H1 (cell line): ENCODE results near the gene HS6ST3. TPM values are rescaled to one million over a fixed set of nuclear protein-coding genes. Genes with fewer than 3 reads are reported as not detected.

ENCODE experiments used
- CTCF ChIA-PET: fragments of 300-600 bp; sonication (Branson Sonifier 250); formaldehyde crosslinking; loops from one replicate; lab custom pipeline; 2021; ENCODE audit not compliant: partially characterized antibody; lab: Charles Lee
- POLR2A ChIA-PET: fragments of 300-600 bp; sonication (Branson Sonifier 250); formaldehyde crosslinking; loops from one replicate; lab custom pipeline; 2021; ENCODE audit warnings: inconsistent platforms; ENCODE audit not compliant: partially characterized antibody; lab: Charles Lee
- DNase-seq, 2 experiments: peaks; one replicate each; pipeline versions ENCODE4 v3.0.0 to v3.0.0-alpha.2; 2010 to 2022; ENCODE audit warnings: low spot score in 2 of 2, low read depth in 1 of 2, mixed read lengths in 1 of 2
- FAIRE-seq: peaks from 2 replicates; lab custom pipeline; 2011; peaks lifted over from hg19 to GRCh38; lab: Jason Lieb, UNC
- H2AFZ ChIP-seq: 2 replicates; pipeline ENCODE4 v1.8.1; 2012; ENCODE audit warnings: low read length, inconsistent platforms
- H2AK5ac ChIP-seq: 2 replicates; pipeline ENCODE4 v1.6.1; 2013; ENCODE audit warnings: low read depth, low read length
- H2BK120ac ChIP-seq: replicated peaks from 2 replicates; pipeline ENCODE3; 2013; ENCODE audit warnings: low read depth, low read length, inconsistent platforms
- H2BK12ac ChIP-seq: 2 replicates; pipeline ENCODE4 v1.6.1; 2013; ENCODE audit warnings: low read depth, low read length
- H2BK15ac ChIP-seq: 2 replicates; pipeline ENCODE4 v1.6.1; 2013; ENCODE audit warnings: low read length
- H2BK20ac ChIP-seq: 2 replicates; pipeline ENCODE4 v1.6.1; 2013; ENCODE audit warnings: low read length
- H2BK5ac ChIP-seq: 2 replicates; pipeline ENCODE4 v1.6.1; 2013; ENCODE audit warnings: low read depth, low read length
- H3K14ac ChIP-seq: 2 replicates; pipeline ENCODE4 v1.6.1; 2013; ENCODE audit warnings: inconsistent platforms; ENCODE audit not compliant: insufficient read length
- H3K18ac ChIP-seq: 2 replicates; pipeline ENCODE4 v1.6.1; 2013; ENCODE audit warnings: low read length; ENCODE audit errors: extremely low read depth
- H3K23ac ChIP-seq: 2 replicates; pipeline ENCODE4 v1.6.1; 2013; ENCODE audit warnings: inconsistent platforms; ENCODE audit not compliant: insufficient read length
- H3K23me2 ChIP-seq: 2 replicates; pipeline ENCODE4 v1.6.1; 2013; ENCODE audit warnings: low read depth, low read length
- H3K27ac ChIP-seq: 2 replicates; pipeline ENCODE4 v1.6.1; 2011; ENCODE audit warnings: low read depth, low read length, inconsistent platforms
- H3K27me3 ChIP-seq, 4 experiments: replicated peaks in 1 of 4; 1 replicate in 1 of 4; 2 replicates in 3 of 4; pipeline versions ENCODE4 v1.6.1 to v1.8.1; 2011 to 2013; ENCODE audit warnings: low read length in 3 of 4, mild to moderate bottlenecking in 3 of 4, inconsistent platforms in 2 of 4, mixed read lengths in 2 of 4, moderate library complexity in 1 of 4; ENCODE audit not compliant: control insufficient read depth in 3 of 4, insufficient read depth in 3 of 4; ENCODE audit errors: extremely low read depth in 1 of 4
- H3K36me3 ChIP-seq, 4 experiments: 2 replicates each; pipeline versions ENCODE4 v1.6.1 to v1.8.1; 2011 to 2013; ENCODE audit warnings: mild to moderate bottlenecking in 4 of 4, low read length in 3 of 4, moderate library complexity in 2 of 4, control low read depth in 1 of 4, inconsistent platforms in 1 of 4; ENCODE audit not compliant: insufficient read depth in 4 of 4, control insufficient read depth in 2 of 4
- H3K4ac ChIP-seq: replicated peaks from 2 replicates; pipeline ENCODE3; 2013; ENCODE audit warnings: low read length, low read depth, mixed read lengths, inconsistent platforms; ENCODE audit not compliant: insufficient read length
- H3K4me1 ChIP-seq, 4 experiments: replicated peaks in 1 of 4; 1 replicate in 1 of 4; 2 replicates in 3 of 4; pipeline versions ENCODE4 v1.6.1 to v1.8.1; 2011 to 2013; ENCODE audit warnings: low read length in 3 of 4, inconsistent platforms in 2 of 4, mixed read lengths in 1 of 4; ENCODE audit not compliant: insufficient read depth in 4 of 4, control insufficient read depth in 3 of 4
- H3K4me2 ChIP-seq, 2 experiments: 2 replicates each; pipeline versions ENCODE4 v1.6.1 to v1.8.1; 2011 to 2013; ENCODE audit warnings: low read depth in 2 of 2, low read length in 2 of 2, control low read depth in 1 of 2, inconsistent platforms in 1 of 2, mild to moderate bottlenecking in 1 of 2; ENCODE audit not compliant: insufficient read depth in 1 of 2
- H3K4me3 ChIP-seq, 4 experiments: fragments of 200-600, 300-600 bp in 1 of 4; sonication (generic), shearing (Covaris generic), sonication (Bioruptor Twin) in 1 of 4; 2 replicates each; pipeline versions ENCODE4 v1.5.1 to v1.8.1; 2011 to 2016; ENCODE audit warnings: low read length in 4 of 4, low read depth in 3 of 4, control low read depth in 2 of 4, inconsistent platforms in 2 of 4, mild to moderate bottlenecking in 2 of 4, mixed read lengths in 1 of 4, moderate library complexity in 1 of 4; ENCODE audit not compliant: insufficient read depth in 2 of 4; ENCODE audit errors: extremely low read depth in 1 of 4
- H3K56ac ChIP-seq: replicated peaks from 2 replicates; pipeline ENCODE3; 2013; ENCODE audit warnings: low read depth, mild to moderate bottlenecking, mixed read lengths, low read length, inconsistent platforms; ENCODE audit not compliant: insufficient read length
- H3K79me1 ChIP-seq: 2 replicates; pipeline ENCODE4 v1.6.1; 2013; ENCODE audit warnings: low read depth, low read length, control low read depth
- H3K79me2 ChIP-seq, 2 experiments: 2 replicates each; pipeline versions ENCODE4 v1.6.1 to v1.8.1; 2012 to 2013; ENCODE audit warnings: low read length in 2 of 2, mild to moderate bottlenecking in 2 of 2, inconsistent platforms in 1 of 2; ENCODE audit not compliant: insufficient read depth in 2 of 2, control insufficient read depth in 1 of 2
- H3K9ac ChIP-seq, 4 experiments: replicated peaks in 1 of 4; 1 replicate in 1 of 4; 2 replicates in 3 of 4; pipeline versions ENCODE4 v1.6.1 to v1.8.1; 2011 to 2013; ENCODE audit warnings: low read depth in 3 of 4, low read length in 3 of 4, control low read depth in 2 of 4, mild to moderate bottlenecking in 2 of 4, moderate library complexity in 2 of 4, inconsistent platforms in 1 of 4; ENCODE audit errors: extremely low read depth in 1 of 4
- H3K9me3 ChIP-seq, 2 experiments: 2 replicates each; pipeline versions ENCODE4 v1.6.1 to v1.8.1; 2012 to 2013; ENCODE audit warnings: mild to moderate bottlenecking in 2 of 2, moderate library complexity in 2 of 2, control low read depth in 1 of 2, inconsistent platforms in 1 of 2, low read depth in 1 of 2, low read length in 1 of 2, mixed read lengths in 1 of 2; ENCODE audit not compliant: insufficient read depth in 2 of 2
- H4K20me1 ChIP-seq, 2 experiments: replicated peaks in 1 of 2; 2 replicates each; pipeline versions ENCODE3 to v1.8.1; 2011 to 2013; ENCODE audit warnings: inconsistent platforms in 2 of 2, low read length in 2 of 2, mild to moderate bottlenecking in 1 of 2; ENCODE audit not compliant: insufficient read depth in 2 of 2, control insufficient read depth in 1 of 2
- H4K5ac ChIP-seq: 2 replicates; pipeline ENCODE4 v1.6.1; 2013; ENCODE audit warnings: low read length, low read depth, mixed read lengths, inconsistent platforms; ENCODE audit not compliant: insufficient read length
- H4K8ac ChIP-seq: 2 replicates; pipeline ENCODE4 v1.8.0; 2013; ENCODE audit warnings: mild to moderate bottlenecking, moderate library complexity, low read length, inconsistent platforms; ENCODE audit not compliant: insufficient read depth; ENCODE audit errors: extremely low read depth
- H4K91ac ChIP-seq: replicated peaks from 2 replicates; pipeline ENCODE3; 2013; ENCODE audit warnings: low read length, mixed read lengths, inconsistent platforms; ENCODE audit not compliant: insufficient read length
- ATF2 ChIP-seq: IDR thresholded peaks from 2 replicates; pipeline ENCODE4 v1.6.1; 2012; ENCODE audit warnings: low read length, inconsistent platforms
- CBX8 ChIP-seq: fragments of 300-800, 300-1000 bp; sonication (generic); IDR thresholded peaks from 2 replicates; pipeline ENCODE4 v1.7.1; 2016; ENCODE audit warnings: low read depth, low read length, borderline replicate concordance
- CHD2 ChIP-seq: IDR thresholded peaks from 2 replicates; pipeline ENCODE4 v1.6.1; 2012; ENCODE audit warnings: low read length, improper control_type of control experiment
- CTBP2 ChIP-seq: IDR thresholded peaks from 2 replicates; pipeline ENCODE4 v1.7.0; 2011; ENCODE audit warnings: borderline replicate concordance, mild to moderate bottlenecking, moderate library complexity, mixed read lengths, low read length; ENCODE audit not compliant: insufficient read depth, insufficient read length
- EP300 ChIP-seq, 2 experiments: IDR thresholded peaks; 1 replicate in 1 of 2; 2 replicates in 1 of 2; pipeline ENCODE4 v1.6.1; 2011 to 2012; ENCODE audit warnings: low read depth in 2 of 2, low read length in 2 of 2, mild to moderate bottlenecking in 2 of 2, borderline replicate concordance in 1 of 2, inconsistent platforms in 1 of 2, moderate library complexity in 1 of 2
- KDM1A ChIP-seq: fragments of 200-600, 300-600 bp; sonication (generic); IDR thresholded peaks from 2 replicates; pipeline ENCODE4 v1.7.1; 2016; ENCODE audit warnings: mild to moderate bottlenecking, low read length, borderline replicate concordance
- PHF8 ChIP-seq: fragments of 200-600 bp; sonication (generic); conservative IDR thresholded peaks from 2 replicates; pipeline ENCODE4 v1.7.1; 2012; ENCODE audit warnings: low read depth, mild to moderate bottlenecking, inconsistent platforms, low read length, moderate library complexity
- RAD21 ChIP-seq, 2 experiments: IDR thresholded peaks in 1 of 2; conservative IDR thresholded peaks in 1 of 2; 2 replicates each; pipeline ENCODE4 v1.6.1; 2011; ENCODE audit warnings: low read depth in 2 of 2, low read length in 2 of 2, improper control_type of control experiment in 1 of 2, inconsistent platforms in 1 of 2, mild to moderate bottlenecking in 1 of 2, moderate library complexity in 1 of 2
- RFX5 ChIP-seq: IDR thresholded peaks from 2 replicates; pipeline ENCODE4 v1.6.1; 2011; ENCODE audit warnings: low read depth, low read length, improper control_type of control experiment, borderline replicate concordance
- RXRA ChIP-seq: IDR thresholded peaks from 2 replicates; pipeline ENCODE4 v1.6.1; 2011; ENCODE audit warnings: low read depth, mild to moderate bottlenecking, low read length, moderate library complexity; ENCODE audit not compliant: insufficient read depth
- SP1 ChIP-seq: IDR thresholded peaks from 2 replicates; pipeline ENCODE4 v1.6.1; 2011; ENCODE audit warnings: low read depth, low read length
- SRF ChIP-seq: IDR thresholded peaks from 2 replicates; pipeline ENCODE4 v1.6.1; 2011; ENCODE audit warnings: mild to moderate bottlenecking, low read depth, low read length, moderate library complexity
- WGBS, 2 experiments: shearing (Covaris generic) in 1 of 2; methylation state at CpG; one replicate each; pipeline versions ENCODE4 v1.1.6 to v1.1.7; 2013 to 2015; ENCODE audit warnings: low lambda C conversion rate in 2 of 2, mixed read lengths in 2 of 2, inconsistent platforms in 1 of 2, low coverage in 1 of 2, missing lambda C conversion rate in 1 of 2; ENCODE audit not compliant: insufficient replicate concordance in 2 of 2, insufficient coverage in 1 of 2, insufficient read length in 1 of 2; ENCODE audit errors: extremely low coverage in 1 of 2, missing lambda C conversion rate in 1 of 2; 5-methylcytosine and 5-hydroxymethylcytosine counted together
- polyA plus RNA-seq, 7 experiments: library from polyadenylated mRNA; depleted of rRNA in 3 of 7; stranded (reverse) in 5 of 7; unstranded in 2 of 7; fragments of >200 nt in 5 of 7; fragments of 200-250 nt in 2 of 7; gene quantifications; 1 replicate in 5 of 7; 2 replicates in 1 of 7; 4 replicates in 1 of 7; pipeline versions ENCODE4 v1.2.1 to v1.2.3, GENCODE V29; 2011 to 2013; ENCODE audit warnings: missing spikeins in 2 of 7, mixed read lengths in 2 of 7
- total RNA-seq: library from RNA; stranded (reverse); fragmentation: NEBNext Ultra II Directional; extraction: Animal tissue kit (Norgen Biotek cat#: 25700); gene quantifications from 2 replicates; pipeline ENCODE4 v1.2.1, GENCODE V29; 2021

Gene HS6ST3
- total and polyA plus RNA-seq, 2 of the 8 experiments (the other 6 are each of a cell fraction or from before 2014, with no cell fraction given), result 0.45 to 1.2 TPM

- Histone ChIP-seq H3K27ac (no peak overlapping the region), H4K91ac (no peak overlapping the region), H4K20me1 (no peaks in the 10 kb centered on the region), H2BK20ac (no peak overlapping the region), H4K8ac (no peak overlapping the region), H2BK15ac (no peak overlapping the region), H3K23ac (no peak overlapping the region), H3K79me2 (no peaks in the 10 kb centered on the region), H2AK5ac (no peak overlapping the region), H3K4me3 (no peak overlapping the region), H2BK120ac (no peak overlapping the region), H4K5ac (no peak overlapping the region), H2BK5ac (no peak overlapping the region), H3K27me3 (no peaks in the 10 kb centered on the region), H3K56ac (no peak overlapping the region), H2AFZ (no peak overlapping the region), H3K23me2 (no peaks in the 10 kb centered on the region), H3K4me1 (no peaks in the 10 kb centered on the region), H3K9me3 (no peaks in the 10 kb centered on the region), H2BK12ac (no peak overlapping the region), H3K36me3 (no peaks in the 10 kb centered on the region), H3K14ac (no peak overlapping the region), H3K18ac (no peak overlapping the region), H3K79me1 (no peaks in the 10 kb centered on the region), H3K4ac (no peak overlapping the region), H3K4me2 (no peak overlapping the region), H3K9ac (no peak overlapping the region)
- 100% methylated on average over 2 of the region's 2 CpGs; no CpG with 5 or more reads in 1 of the 2 experiments for WGBS, 2 experiments
- ChIA-PET POLR2A (no interaction called here), CTCF (interaction anchor here (0.9 to 1.1 kb wide), 2 partner anchors 149 to 408 kb away, joined by 4 read pairs; no protein-coding TSS in a partner anchor)
- FAIRE-seq, result no peak
- no peak for DNase-seq
- no peak for TF ChIP-seq PHF8
- TF ChIP-seq SRF, result no peak
- TF ChIP-seq CTBP2, result no peak
- no peak for TF ChIP-seq ATF2
- no peak for TF ChIP-seq EP300 (IDR thresholded peaks at IDR 0.05; ENCODE audit: borderline replicate concordance in 1 of 2, low read depth in 2 of 2, low read length in 2 of 2)
- no peak for TF ChIP-seq CHD2
- no peak for TF ChIP-seq KDM1A
- no peak for TF ChIP-seq RXRA
- TF ChIP-seq RAD21 (IDR thresholded peaks at IDR 0.05 in 1 of 2, conservative IDR thresholded peaks at IDR 0.05 in 1 of 2; ENCODE audit: low read depth in 2 of 2, low read length in 2 of 2), result no peak
- TF ChIP-seq RFX5, result no peak
- no peak for TF ChIP-seq SP1
- no peak for TF ChIP-seq CBX8
Observed at GRCh38 chr13:96460609-96461008, 370.7 kb downstream of the HS6ST3 start.
